Smooth muscle cell of the brain vasculature (primary cell): ENCODE results near the gene SDK1.
"Not testable (repeated sequence)": the region's sequence is repeated elsewhere in the genome, so short reads cannot be mapped to it uniquely, and the experiment has no call there.

Experiments
- DNase-seq: peaks from one replicate; pipeline ENCODE4 v3.0.0-alpha.2; 2012; ENCODE audit warnings: low read depth, low spot score

SDK1 gene

DNA sequence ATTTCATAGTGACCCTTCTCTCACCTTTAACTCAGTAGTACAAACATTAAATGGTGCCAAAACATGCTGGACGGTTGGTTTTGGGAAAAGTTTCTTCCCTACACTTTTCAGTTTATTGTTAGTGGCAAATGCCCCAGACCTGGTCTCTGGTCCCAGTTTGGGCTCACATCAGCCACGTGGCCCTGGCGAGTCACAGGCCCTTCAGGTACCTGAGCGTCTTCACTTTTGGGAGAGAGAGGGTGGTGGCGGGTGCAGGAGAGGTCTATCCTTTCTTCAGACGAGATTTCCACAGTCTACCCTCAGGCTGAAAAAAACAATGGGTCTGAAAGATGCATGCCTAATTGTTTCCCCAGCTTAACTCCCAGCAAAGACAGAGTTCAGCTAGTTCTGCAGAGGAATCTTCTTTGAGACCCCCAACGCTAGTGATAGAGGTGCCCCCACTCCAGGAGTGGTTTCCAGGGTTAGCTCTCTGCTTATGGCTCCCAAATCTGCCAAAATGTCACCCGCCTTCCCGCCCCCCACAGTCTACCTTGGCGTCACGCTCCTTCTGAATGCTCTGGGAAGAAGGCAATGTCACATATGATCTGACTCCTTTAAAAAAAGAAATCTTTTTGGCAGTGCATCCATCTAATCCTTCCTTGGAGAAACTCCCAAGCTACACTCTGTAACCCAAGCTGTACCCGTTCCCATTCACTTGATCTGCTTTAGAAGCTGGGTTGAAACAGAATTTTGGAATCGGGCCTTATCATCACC is 996.3 kb downstream of the SDK1 start:
- no peak for DNase-seq

DNA sequence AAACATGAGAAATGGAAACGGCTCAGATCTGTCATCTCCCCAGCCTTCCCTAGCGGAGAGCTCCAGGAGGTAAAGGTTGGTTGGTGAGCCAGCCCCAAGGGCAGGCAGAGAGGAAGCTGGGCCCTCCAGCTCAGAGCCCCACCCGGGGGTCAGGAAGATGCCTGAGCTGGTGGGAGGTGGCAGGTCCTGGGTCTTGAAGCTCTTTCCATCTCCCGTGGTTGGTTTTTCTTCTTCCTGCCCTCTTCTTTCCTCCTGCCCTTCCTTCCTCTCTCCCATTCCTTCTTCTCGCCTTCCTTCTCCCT is 996.8 kb downstream of the SDK1 start:
- no peak for DNase-seq

DNA sequence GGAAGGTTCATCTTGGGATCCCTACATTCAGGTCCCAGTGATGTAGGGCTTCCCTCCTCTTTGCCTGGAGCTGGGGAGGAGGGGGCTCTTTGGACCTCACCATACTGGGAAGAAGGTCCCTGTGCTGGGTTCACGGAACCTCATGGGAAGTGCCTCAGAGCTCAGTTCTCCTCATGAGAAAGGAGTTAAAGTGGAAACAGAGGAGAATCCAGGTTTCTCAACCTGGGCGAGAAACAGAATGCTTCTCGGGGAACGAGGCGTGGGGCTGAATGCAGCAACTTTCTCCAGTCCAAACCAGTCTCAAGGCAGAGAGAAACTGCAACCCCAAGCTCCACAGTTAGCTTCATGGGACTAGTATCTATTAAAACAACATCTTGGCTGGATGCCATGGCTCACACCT is 998.4 kb downstream of the SDK1 start:
- no peak for DNase-seq

DNA sequence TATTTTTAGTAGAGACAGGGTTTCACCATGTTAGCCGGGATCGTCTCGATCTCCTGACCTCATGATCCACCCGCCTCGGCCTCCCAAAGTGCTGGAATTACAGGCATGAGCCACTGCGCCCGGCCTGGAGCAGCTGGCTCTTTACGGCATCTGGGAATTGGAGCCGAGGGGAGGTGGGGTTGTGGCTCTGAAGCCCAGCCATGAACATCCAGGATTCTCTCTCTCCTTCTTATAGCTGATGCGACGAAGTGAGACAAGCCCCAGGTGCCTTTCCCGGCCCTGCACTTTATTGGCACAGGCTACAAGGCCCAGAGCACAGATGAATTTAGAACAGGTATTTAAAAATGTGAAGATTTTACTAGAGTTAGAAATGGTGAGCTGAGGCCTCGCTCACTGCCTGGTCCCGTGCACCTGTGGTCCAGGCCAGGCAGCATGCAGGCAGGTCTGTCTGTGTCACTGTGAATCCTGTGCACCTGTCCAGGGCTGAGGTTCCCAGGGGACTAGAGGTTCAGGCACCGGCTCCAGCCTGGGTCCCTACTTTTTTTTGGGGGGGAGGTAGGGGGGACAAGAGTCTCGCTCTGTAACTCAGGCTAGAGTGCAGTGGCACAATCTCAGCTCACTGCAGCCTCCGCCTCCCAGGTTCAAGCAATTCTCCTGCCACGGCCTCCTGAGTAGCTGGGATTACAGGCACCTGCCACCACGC is 1001.3 kb downstream of the SDK1 start:
- DNase-seq = no peak

DNA sequence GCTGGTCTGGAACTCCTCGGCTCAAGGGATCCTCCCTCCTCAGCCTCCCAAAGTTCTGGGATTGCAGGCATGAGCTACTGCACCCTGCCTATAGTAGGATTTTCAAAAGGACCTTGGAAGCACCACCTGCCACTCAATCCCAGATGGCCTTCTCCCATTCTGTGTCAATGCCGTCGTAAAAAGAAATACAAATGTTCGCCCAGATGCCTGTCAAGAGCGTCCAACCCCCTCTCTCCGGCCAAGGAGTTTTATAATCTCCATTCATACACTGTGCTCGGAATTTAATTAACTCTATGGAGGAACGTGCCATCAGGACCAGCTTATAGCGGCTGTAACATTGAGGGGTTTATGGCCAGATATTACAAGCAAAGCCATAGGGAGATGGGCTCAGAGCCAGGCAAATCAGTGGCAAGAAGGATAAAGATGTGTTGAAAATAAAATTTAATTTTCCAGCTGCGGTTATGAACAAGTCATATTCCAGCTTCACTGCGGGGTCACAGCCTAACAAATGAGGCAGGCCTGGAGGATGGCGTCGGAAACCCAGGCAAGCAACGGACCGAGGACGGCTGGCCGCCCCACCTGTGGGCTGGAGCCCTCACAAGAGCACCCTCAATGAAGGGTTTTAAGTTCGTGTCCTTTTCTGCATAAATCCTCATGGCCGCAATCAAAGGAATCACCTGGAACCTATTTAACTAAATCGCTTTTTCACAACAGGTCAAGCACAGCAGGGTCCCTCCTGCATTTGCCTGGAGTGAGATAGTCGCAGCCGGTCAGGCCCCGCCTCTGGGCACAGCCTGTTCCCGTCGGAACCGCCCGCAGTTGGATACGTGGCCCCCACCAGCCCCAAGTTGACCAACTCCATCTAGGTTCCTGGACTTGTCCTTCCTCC is 1006.5 kb downstream of the SDK1 start:
- DNase-seq = no peak

DNA sequence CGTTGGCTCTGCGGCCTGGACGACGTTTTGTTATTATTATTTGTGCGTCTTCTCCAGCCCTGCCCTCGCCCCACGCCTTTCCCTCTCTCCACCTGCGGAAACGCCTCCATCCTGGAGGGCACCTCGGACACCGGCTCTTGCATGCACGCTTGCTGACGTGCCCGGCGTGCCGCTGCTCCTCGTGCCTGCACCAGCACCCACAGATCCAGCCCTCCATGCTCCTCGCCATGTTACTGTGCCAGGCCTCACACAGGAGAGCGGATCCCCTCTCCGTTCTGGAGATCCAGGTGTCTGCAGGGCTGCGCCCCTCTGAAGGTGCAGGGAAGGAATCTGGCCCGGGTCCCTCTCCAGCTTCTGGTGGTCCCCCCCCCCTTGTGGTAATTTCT is 1007.1 kb downstream of the SDK1 start:
- no peak for DNase-seq

DNA sequence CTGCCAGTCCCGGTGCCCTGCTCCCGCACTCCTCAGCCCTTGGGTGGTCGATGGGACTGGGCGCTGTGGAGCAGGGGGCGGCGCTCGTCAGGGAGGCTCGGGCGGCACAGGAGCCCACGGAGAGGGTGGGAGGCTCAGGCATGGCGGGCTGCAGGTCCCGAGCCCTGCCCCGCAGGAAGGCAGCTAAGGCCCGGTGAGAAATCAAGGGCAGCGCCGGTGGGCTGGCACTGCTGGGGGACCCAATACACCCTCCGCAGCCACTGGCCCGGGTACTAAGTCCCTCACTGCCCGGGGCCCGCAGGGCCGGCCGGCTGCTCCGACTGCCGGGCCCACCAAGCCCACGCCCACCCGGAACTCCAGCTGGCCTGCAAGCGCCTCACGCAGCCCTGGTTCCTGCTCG is 1012.9 kb downstream of the SDK1 start:
- DNase-seq = not testable (repeated sequence)

DNA sequence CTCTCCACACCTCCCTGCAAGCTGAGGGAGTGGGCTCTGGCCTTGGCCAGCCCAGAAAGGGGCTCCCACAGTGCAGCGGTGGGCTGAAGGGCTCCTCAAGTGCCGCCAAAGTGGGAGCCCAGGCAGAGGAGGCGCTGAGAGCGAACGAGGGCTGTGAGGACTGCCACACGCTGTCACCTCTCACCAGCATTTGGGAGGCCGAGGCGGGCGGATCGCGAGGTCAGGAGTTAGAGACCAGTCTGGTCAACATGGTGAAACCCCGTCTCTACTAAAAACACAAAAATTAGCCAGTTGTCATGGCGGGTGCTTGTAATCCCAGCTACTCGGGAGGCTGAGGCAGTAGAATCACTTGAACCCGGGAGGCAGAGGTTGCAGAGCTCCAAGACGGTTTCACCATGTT is 1013.3 kb downstream of the SDK1 start:
- not testable (repeated sequence) for DNase-seq
